Epithelial cell of alveolus of lung (primary cell): Measurements from ENCODE around the gene TSPY1. TPM values are rescaled to one million over a fixed set of nuclear protein-coding genes. Genes with fewer than 3 reads are reported as not detected.

Experiments
- total RNA-seq: library from RNA; depleted of rRNA; stranded (reverse); fragments of >200 nt; gene quantifications from 2 replicates; pipeline ENCODE4 v1.2.1, GENCODE V29; 2015

The TSPY1 gene, protein sequence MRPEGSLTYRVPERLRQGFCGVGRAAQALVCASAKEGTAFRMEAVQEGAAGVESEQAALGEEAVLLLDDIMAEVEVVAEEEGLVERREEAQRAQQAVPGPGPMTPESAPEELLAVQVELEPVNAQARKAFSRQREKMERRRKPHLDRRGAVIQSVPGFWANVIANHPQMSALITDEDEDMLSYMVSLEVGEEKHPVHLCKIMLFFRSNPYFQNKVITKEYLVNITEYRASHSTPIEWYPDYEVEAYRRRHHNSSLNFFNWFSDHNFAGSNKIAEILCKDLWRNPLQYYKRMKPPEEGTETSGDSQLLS
- total RNA-seq = not detected in 2 replicates

GRCh38 chrY:9466655-9467054 lies at the start of gene TSPY1:
Gene TSPY1 (plus strand): TSS chrY:9466955. CDS start chrY:9467001, 46 bp downstream.

DNA sequence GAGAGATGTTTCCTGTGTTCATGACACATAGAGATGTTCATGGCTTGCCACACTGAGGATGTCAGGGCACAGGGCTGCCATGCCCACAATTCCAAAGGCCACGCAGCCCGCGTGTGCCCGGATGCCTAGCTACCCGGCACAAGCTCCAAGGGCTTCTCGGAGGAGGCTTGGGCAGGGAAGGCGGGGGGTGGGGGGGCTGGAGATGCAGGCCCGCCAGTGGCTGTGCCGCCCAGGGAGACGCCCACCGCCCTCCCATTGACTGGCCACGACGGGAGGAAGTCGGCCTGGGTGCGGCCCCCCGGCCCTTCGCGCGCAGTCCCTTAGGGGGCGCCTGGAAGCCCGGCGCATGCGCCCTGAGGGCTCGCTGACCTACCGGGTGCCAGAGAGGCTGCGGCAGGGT lies 20.2 kb downstream of the TSPY1 start, which contains the start of gene TSPY9:
Gene TSPY9 (plus strand): TSS at position 301 of the 400 bp plus-strand sequence. CDS start 46 bp downstream, at position 347.

Other genes with a start within 250 kb of the TSPY1 start
- not detected in 2 replicates for gene TSPY4, start 129.5 kb upstream of the TSPY1 start, total RNA-seq
- not detected in 2 replicates for gene TSPY8, start 109.2 kb upstream of the TSPY1 start, total RNA-seq
- not detected in 2 replicates for gene TSPY3, start 68.5 kb upstream of the TSPY1 start, total RNA-seq
- gene TSPY9, start 20.3 kb downstream of the TSPY1 start, total RNA-seq = not detected in 2 replicates
- not detected in 2 replicates for gene TSPY10, start 60.9 kb downstream of the TSPY1 start, total RNA-seq